Effector CD4-positive, alpha-beta T cell (primary cell): ENCODE results near the gene KMT2C.

Experiments
- DNase-seq: peaks from one replicate; pipeline ENCODE4 v3.0.0-alpha.2; 2020

KMT2C gene

DNA sequence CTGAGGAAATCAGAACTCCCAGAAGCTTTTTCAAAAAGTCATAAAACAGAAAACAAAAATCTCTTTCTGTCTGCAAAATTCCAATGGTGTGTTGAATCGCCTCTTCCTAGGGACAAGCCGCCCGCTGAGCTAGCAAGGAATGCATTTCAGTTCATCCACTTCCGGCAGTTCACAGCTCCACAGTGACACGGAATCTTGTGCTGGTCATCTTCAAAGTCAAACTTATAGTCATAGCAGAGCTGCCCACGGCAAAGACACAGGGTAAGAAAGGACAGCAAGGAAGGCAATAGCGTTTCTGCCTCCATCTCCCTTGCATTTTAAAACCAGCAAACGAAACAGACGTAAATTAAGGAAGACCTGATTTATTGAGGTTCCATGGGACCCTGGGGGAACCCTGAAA, 299.1 kb downstream of the KMT2C start:
- no peak for DNase-seq

DNA sequence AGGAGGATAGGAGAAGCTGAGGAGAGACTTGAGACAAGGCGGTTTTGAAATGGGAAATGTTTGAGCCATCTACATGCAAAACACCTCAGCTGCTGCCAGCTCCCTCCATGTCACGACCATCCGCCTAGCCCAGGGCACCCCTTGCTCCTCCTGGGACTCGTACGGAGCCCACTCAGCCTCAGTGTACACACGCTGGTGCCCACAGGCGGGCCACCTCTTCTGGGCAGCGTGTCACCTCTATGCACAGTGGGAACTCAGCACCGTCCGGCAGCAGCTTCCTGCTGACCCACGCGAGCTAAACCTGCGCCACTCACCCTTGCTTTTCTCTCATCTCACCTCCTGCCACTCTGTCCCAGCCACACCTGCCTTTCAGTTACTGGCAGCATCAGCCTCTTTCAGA, 302.0 kb downstream of the KMT2C start:
- DNase-seq, result no peak

DNA sequence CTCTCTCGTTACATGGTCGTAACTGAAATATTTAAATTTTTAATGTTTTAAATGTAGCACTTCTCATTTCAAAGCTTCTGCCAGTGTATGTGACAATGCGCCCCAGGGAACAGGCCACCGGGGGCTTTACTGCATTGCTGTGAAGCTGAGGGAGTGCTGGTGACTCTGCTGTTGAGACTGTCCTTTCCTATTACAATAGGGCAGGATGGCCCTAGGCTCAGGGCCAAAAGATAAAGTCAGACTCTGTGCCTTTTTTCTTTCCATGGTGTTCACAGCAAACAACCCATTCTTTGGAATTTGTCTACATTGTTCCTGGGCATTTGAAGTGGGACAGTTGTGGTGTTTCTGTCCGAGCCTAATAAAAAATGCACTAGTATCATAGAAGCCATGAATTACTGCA, 303.0 kb downstream of the KMT2C start:
- DNase-seq, result no peak

DNA sequence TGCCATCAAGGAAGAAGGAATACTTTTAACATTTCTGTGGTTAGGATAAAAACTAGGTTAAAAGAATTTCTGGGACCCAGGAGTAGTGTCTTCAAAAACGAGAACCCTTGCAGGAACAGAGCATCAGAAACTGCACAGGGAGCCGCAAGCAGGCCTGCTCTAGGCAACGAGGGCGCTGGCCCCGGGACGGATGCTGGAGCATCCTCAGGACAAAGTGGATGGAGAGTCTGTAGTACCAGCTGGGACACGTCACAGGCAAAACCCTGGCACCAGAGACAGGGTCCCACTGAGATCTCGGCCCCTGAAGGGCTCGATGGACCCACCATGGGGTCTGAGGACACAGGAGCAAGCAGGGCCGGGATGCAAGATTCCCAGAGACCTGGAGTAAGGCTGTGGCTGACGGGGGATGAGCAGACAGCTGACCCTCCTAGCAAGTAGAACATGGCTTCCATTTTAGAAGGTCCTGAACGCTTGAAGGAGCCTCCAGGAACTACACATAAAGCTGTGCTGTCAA, 303.8 kb downstream of the KMT2C start:
- no peak for DNase-seq

DNA sequence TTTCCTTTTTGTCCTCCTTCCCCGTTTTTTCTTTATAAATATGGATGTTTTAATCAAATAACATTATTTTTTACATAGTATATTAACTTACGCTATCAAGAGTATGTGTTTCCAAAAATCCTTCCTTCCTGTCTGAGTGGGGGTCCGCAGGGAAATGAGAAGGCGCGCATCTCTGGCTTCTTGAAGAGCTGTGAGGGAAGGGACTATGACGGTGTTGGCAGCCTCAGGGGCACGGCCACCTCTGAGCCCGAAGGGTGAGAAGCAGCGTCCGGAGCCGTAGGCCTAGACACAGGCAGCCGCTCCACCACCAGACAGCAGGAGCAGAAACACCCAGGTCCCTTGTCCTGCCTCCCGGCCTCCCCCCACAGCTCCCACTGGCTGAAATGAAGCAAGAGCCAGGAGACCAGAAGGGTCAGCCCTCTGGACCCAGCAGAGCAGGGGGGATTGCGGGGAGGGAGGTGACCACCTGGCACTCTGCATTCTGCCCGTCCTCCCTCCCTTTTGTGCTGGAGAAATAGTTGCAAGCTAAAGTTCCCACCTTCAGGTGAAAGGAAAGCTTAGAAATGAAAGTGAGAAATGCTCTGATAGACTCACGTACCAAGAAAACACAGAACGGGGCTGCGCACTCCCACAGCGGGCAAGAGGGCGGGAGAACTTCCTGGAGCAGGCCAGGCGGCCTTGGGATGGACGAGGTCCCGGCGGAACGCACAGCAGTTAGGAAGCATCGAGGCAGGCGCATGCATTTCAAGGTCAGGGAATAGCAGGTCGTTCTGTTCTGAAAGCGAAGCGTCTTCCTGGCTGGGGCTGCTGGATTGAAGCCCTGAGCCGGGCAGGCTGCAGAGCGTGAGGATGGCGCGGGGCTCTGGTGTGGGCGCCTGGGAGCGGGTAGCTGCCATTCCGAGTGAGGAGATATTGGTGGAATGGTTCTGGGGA, 304.9 kb downstream of the KMT2C start:
- DNase-seq, result no peak

DNA sequence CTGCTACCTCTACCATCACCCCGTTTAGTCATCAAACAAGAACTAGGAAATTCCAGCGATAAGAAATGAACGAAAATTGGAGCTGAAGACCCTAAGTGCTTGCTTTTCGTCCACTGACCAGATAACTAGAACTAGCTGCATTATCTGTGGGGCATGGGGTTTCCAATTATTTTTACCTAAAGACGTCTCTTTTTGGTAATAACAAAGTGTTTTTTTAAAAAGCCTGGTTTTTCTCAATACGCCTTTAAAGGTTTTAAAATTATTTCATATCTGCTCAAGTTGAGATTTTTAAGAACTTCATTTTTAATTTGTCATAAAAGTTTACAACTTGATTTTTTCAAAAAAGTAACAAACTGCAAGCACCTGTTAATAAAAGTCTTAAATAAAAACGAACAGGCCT, 306.1 kb downstream of the KMT2C start:
- no peak for DNase-seq

DNA sequence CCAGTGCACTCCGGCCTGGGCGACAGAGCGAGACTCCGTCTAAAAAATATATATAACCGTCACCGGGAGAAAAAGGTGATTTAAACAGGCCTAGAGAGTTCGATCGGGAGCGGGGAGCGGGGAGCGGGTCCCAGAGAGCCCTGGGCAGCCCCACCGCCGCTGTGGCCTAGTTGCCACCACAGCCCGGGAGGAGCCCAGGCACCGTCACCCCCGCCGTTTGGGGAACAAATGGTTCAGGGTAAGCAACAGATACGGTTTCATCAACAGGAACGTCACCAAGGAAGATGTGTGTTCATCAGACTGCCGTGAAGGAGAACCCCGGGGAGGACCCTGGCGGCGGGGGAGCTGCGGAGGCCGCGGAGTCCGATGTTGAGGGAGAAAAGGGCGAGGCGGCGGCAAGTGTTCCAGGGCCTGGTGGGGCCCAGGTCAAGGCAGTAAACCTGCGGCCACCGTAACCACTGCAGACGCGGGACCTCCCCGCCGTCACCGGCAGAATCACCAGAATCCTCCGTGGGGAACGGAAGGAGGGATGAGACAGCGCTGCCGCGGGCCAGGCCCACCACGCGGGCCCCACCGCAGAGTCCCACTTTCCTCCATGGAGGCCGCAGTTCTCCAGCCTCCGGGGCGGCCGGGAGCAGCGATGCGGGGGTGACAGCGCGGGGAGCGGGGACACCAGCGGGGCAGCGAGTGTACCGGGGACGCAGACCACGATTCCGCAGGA, 306.9 kb downstream of the KMT2C start:
- DNase-seq, result no peak

DNA sequence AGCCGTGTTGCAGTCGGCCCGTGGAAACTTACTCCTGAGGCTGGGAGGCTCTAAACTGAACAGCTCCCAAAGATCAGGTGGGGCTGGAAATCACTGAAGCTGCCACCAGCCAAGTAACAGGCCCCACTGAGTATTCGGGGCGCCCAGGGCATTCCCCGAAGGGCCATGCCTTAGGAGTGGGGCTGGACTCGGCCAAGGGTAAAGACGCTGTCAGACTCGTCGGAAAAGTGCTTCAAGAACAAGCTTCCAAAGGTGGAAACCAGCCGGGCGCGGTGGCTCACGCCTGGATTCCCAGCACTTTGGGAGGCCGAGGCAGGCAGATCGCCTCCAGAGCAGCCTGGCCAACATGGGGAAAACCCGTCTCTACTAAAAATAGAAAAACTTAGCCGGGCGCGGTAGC, 307.6 kb downstream of the KMT2C start:
- DNase-seq, result no peak

DNA sequence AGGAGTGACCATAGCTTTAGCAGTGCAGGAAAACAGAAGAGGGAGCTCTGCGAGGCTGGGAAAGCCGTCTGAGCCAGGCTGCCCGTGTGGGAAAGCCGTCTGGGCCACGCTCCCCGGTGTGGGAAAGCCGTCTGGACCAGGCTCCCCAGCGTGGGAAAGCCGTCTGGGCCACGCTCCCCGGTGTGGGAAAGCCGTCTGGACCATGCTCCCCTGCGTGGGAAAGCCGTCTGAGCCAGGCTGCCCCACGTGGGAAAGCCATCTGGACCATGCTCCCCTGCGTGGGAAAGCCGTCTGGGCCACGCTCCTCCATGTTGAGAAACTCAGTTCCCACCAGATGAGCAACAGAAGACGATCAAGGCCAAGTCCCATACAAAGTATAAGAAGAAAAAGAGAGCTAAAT, 308.6 kb downstream of the KMT2C start:
- DNase-seq, result no peak

DNA sequence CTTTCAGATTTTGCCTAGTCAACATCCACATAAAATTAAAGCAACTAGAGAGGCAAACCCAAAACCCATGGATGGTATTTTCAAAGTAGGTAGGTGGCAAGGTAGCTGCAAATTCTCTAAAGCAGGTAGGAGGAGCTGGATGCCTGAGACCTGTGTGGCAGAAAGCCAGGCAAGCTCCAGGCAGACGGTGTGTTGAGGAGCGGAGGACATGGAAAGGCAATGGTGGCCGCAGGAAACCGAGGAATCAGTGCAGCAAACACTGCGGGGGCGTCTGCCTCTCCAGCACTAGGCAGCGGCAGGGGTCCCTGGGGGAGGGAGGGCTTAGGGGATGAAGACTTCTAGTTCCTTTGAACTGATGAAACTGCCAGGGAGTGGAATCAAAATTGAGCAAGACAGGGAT, 309.1 kb downstream of the KMT2C start:
- DNase-seq, result no peak

DNA sequence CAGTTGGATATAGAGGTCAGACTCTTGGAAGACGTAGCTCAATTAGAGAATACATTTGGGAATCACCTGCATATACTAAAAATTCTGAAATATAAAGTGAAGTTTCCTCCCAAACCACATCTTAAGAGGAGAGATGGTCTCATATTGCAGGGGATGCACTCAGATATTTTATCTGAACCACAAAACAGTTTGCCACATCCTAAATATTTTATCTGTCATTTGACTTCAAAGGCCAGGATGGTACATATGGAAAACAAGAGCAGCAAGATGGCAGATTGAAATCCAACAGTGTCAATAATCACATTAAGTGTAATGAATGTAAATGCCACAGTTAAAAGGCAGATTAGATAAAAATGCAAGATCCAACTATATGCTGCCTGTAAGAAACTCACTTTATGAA, 313.3 kb downstream of the KMT2C start:
- no peak for DNase-seq

DNA sequence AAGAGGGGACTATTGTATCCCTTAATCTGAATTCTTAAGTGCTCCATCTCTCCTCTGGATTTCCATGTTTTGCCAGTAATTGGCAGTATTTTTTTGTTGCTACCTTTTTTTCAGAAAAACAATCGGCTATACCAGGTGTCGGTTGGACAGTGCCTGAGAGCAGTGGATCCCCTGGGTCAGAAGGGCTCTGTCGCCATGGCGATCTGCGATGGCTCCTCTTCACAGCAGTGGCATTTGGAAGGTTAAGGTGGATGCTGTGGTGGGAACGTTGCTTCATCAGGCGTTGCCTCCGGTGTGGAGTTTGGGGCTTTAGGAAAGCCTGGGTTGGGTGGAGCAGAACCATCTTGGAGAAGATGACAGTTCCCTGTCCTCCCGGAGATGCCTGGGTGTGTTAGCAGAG, 314.4 kb downstream of the KMT2C start:
- DNase-seq, result no peak

DNA sequence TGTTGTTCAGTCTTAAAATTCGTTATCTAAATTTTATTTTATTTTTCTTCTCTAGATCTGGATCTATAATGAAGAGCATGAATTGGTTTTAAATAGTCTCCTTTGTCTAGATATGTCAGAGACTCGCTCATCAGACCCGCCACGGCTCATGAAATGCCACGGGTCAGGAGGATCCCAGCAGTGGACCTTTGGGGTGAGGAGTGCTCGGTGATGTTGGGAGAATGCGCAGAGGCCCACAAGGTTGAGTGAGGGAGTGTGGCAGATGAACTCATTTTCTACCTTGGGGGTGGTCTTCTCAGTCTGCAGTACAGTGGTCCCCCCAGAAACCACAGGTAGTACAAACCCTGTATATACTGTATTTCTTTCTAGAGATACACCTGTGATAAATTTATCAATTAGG, 315.0 kb downstream of the KMT2C start:
- no peak for DNase-seq

DNA sequence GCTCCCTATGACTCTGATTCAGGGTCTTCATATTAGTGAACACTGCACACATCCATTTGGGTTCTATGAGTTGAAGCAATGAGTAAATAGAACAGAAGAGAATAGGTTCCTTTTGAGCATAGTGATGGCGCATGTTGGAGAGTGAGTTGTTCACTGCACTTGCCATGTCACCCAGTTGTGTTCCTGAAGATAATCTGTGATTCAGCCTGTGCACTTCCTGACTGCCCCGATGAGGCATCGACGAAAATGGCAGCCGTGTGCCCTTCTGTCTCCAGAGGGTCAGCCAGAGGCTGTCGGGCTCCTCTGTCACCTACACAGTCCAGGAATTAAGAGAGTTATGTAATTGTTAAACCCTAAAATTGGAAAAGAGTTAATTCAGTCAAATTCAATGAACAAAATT, 315.6 kb downstream of the KMT2C start:
- no peak for DNase-seq

DNA sequence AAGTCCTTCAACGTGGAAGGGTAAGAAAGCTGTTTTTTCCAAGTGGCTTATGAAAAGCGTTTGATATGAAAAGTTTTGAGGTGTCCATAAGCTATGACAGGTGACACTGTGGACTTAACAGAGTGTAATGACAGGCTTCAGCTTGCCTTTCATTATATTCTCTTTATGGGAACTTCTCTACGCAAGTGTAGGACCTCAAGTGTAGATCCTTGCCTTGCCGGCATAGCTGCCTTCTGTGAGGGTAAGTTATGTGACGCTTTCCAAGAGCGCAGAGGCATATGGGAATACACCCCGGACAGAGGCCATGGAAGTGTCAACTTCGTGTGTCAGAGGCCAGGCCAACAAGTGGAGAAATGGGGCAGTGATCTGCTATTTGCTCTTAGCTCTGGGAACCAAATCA, 318.4 kb downstream of the KMT2C start:
- no peak for DNase-seq

DNA sequence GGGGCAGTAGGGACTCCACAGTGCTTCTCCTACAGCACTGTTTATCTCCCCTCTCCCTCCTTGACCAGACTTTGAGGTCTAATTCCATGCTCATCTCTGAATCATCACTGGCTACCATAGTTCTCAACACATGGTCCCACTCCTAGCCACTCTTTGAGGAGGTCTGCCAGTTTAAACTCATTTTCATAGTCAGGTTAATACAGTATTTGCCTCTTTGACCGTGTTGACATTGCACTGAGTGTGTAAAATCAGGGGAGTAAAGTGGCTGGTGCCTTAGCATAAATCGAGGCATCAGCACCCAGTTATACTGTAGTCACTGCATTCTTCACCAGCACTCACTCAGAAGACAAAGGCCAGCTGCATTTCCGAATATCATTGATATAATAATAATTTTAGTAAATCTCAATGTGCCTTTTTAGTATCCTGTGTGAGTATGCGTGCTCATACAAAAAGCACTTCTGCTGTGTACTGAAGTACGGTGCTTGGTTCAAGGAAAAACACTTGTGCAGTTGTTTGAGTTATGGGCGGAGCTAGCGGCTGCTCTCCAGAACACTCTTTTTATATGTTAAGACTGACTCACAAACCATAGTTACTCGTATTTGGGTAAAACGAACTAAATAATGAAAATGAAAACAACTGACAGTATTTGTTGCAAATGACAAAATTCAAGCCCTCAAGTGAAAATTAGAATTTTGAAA, 320.6 kb downstream of the KMT2C start:
- no peak for DNase-seq

DNA sequence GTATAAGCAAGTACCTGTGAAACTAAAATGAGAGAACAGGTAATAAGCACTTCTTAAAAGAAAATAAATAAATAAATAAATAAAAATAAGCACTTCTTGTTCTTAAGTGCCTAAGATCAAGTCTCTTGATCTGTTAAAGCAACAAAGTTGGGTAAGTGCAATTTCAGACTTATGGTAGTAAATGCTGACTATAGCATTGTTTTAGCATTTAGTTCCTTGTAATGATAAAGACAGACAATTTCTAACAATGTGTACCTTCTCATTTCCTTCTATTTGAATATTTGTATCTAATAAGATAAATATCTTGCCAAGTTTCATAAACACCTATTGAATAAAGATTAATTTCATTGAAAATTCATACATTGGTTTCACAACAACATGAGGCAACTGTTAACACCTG, 323.0 kb downstream of the KMT2C start:
- no peak for DNase-seq

DNA sequence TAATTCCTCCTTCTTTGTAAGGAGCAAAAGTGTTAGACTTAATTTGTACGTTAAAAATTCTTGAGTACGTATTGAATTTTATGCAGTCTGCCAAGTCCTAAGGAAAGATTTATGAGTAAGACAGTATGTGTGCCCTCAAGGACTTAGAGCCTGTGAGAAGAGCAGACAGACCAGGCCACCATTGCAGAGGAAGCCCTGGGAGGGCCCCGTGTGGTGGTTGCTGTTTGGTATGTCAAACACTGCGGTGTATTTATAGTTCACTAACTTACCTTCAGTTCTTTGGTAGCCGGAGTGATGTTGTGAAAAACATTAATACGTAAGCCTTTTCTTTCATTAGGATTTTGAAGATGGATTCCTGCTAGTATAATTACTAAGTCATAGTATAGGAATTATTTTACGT, 327.4 kb downstream of the KMT2C start:
- DNase-seq, result no peak

DNA sequence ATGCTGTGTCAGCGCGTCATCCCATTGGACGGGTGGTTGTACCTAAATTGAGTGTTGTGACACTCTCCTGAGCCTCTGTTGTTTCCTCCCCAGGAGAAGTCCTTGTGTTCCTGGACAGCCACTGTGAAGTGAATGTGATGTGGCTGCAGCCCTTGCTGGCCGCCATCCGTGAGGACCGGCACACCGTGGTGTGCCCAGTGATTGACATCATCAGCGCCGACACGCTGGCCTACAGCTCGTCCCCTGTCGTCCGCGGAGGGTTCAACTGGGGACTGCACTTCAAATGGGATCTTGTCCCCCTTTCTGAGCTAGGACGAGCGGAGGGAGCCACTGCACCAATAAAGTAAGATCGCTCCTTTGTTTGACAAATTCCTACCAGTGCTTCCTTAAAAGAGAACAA, 327.9 kb downstream of the KMT2C start:
- no peak for DNase-seq

DNA sequence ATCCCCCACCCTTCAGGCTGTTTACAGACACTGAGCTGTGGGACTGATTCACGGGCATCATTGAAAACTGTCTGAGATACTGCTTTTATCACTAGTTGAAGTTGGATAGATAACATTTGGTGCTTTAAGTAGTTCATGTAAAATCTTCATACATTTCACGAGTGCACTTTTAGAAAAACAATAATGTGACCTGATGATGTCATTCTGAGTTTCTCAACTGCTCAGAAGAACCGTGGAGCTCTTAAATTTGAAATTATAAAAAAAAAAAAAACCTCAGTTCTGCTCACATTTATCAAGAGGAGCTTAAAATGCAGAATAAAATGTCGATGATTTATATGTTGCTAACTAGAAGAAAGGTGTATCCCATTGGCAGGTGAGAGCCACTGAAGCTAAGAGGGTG, 328.8 kb downstream of the KMT2C start:
- DNase-seq, result no peak

DNA sequence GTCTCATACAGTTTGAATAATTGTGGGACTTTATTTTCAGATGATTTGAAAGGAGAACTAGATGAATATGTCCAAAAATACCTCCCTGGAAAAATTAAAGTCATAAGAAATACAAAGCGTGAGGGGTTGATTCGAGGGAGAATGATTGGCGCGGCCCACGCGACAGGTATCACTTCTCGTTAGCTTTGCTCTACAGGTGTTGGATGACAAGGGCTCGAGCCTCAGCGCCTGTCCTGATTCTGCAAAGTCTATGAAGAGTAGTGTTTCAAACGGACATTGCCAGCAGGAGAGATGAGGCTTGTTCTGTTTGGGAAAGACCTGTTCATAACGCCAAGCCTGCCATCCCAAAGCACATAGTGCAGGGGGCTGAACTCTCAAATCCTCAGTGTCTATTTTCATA, 330.6 kb downstream of the KMT2C start:
- no peak for DNase-seq

DNA sequence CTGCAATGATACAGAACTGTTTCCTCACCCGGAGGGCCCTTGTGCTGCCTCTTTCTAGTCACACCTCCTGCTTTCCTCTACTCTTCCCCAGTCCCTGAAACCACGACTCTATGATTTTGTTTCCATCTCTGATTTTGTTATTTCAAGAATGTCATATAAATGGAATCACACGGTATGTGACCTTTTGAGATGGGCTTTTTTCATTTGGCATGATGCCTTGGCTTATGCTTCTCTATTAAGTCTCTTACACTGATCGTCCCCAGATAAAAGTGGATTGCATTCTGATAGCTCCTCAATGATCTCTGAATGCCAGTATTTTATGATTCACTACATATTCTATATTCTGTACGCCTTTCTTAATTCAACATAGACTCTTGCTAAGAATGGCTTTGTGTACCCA, 332.1 kb downstream of the KMT2C start:
- no peak for DNase-seq

DNA sequence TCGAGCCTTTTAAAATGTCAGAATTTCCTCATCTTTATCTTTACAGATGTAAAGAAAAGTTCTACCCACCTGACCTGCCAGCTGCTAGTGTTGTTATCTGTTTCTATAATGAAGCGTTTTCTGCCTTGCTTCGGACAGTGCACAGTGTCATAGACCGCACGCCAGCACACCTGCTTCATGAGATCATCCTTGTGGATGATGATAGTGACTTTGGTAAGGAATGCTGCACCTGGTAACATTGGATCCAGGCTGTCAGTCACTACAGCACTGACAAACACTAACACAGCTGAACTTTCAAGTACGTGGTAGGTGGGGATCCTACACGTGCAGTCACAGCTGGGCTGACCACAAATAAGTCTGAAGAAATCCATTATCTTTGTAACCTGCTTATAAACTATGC, 332.7 kb downstream of the KMT2C start:
- no peak for DNase-seq

DNA sequence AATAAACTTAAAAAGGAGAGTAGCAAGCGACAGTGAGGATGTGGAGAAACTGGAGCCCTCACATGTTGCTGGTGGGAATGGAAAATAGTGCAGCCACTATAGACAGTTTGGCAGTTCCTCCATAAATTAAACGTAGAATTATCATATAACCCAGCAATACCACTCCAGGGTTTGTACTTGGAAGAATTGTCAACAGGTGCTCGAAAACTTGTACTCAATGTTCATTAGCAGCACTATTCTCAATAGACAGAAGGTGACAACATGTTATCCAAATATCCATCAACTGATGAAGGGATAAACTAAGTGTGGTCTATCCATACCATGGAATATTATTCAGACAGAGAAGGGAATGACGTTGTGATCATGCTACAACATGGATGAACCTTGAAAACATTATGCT, 338.5 kb downstream of the KMT2C start:
- no peak for DNase-seq
